Frontal cortex (tissue), 4 donors: ENCODE data around the gene ANK3. TPM values are rescaled to one million over a fixed set of nuclear protein-coding genes. Genes with fewer than 3 reads are reported as not detected.

Source experiments
- DNase-seq, 2 donors: peaks; one replicate each; pipeline ENCODE4 v3.0.0; 2012; ENCODE audit warnings: low spot score in 2 of 2
- FAIRE-seq: peaks from 2 replicates; lab custom pipeline; 2012; peaks lifted over from hg19 to GRCh38; lab: Jason Lieb, UNC
- total RNA-seq: library from RNA; depleted of rRNA; stranded (reverse); fragments of >200 nt; gene quantifications from one replicate; pipeline ENCODE4 v1.2.3, GENCODE V29; 2014
- donor health status: control.
- donor health status: control.
- donor health status: control.

ANK3 gene
- total RNA-seq, 1 donor from 2014 or later, result 205 TPM

GRCh38 chr10:60162631-60163030 is 227.0 kb downstream of the ANK3 start:
- FAIRE-seq, result no peak
- no peak for DNase-seq

GRCh38 chr10:60155943-60156683 is 233.6 kb downstream of the ANK3 start:
- DNase-seq (no peak), FAIRE-seq (no peak)

GRCh38 chr10:60155099-60155877 is 234.4 kb downstream of the ANK3 start:
- no peak for FAIRE-seq

GRCh38 chr10:60149003-60149402 is 240.7 kb downstream of the ANK3 start:
- FAIRE-seq (no peak), DNase-seq (no peak)

More at GRCh38 chr10:60155099-60155877, 234.4 kb downstream of the ANK3 start:
- no peak for DNase-seq

- no peak for DNase-seq
- no peak for FAIRE-seq
Measured at GRCh38 chr10:60148266-60148840, 241.3 kb downstream of the ANK3 start.

GRCh38 chr10:60147576-60148265 is 242.0 kb downstream of the ANK3 start:
- FAIRE-seq (no peak), DNase-seq (no peak)

- no peak for FAIRE-seq
- no peak for DNase-seq
Measured at GRCh38 chr10:60147025-60147424, 242.7 kb downstream of the ANK3 start.

GRCh38 chr10:60144099-60144498 is 245.6 kb downstream of the ANK3 start:
- DNase-seq (no peak), FAIRE-seq (no peak)

- no peak for DNase-seq
Measured at GRCh38 chr10:60142736-60143135, 246.9 kb downstream of the ANK3 start.

GRCh38 chr10:60141896-60142559 is 247.6 kb downstream of the ANK3 start:
- no peak for FAIRE-seq
- DNase-seq, result no peak

More at GRCh38 chr10:60142736-60143135, 246.9 kb downstream of the ANK3 start:
- FAIRE-seq, result no peak

GRCh38 chr10:60140651-60141632 is 248.7 kb downstream of the ANK3 start:
- FAIRE-seq, result no peak
- no peak for DNase-seq

- no peak for DNase-seq
Measured at GRCh38 chr10:60139798-60140566, 249.7 kb downstream of the ANK3 start.

GRCh38 chr10:60139290-60139689 is 250.4 kb downstream of the ANK3 start:
- DNase-seq, result no peak
- no peak for FAIRE-seq

More at GRCh38 chr10:60139798-60140566, 249.7 kb downstream of the ANK3 start:
- no peak for FAIRE-seq

GRCh38 chr10:60138842-60139241 is 250.8 kb downstream of the ANK3 start:
- FAIRE-seq (no peak), DNase-seq (no peak)

- FAIRE-seq (no peak), DNase-seq (no peak)
Measured at GRCh38 chr10:60138026-60138425, 251.6 kb downstream of the ANK3 start.

- FAIRE-seq, result peak; percentile 81
Measured at GRCh38 chr10:60137292-60137992, 252.2 kb downstream of the ANK3 start.

GRCh38 chr10:60135020-60135419 is 254.7 kb downstream of the ANK3 start:
- FAIRE-seq, result no peak
- DNase-seq, result no peak

More at GRCh38 chr10:60137292-60137992, 252.2 kb downstream of the ANK3 start:
- DNase-seq, result no peak
